ENCODE measurements around the gene SDHAF1.
"Not testable (repeated sequence)": the region's sequence is repeated elsewhere in the genome, so short reads cannot be mapped to it uniquely, and the experiment has no call there.

Gene SDHAF1

DNA sequence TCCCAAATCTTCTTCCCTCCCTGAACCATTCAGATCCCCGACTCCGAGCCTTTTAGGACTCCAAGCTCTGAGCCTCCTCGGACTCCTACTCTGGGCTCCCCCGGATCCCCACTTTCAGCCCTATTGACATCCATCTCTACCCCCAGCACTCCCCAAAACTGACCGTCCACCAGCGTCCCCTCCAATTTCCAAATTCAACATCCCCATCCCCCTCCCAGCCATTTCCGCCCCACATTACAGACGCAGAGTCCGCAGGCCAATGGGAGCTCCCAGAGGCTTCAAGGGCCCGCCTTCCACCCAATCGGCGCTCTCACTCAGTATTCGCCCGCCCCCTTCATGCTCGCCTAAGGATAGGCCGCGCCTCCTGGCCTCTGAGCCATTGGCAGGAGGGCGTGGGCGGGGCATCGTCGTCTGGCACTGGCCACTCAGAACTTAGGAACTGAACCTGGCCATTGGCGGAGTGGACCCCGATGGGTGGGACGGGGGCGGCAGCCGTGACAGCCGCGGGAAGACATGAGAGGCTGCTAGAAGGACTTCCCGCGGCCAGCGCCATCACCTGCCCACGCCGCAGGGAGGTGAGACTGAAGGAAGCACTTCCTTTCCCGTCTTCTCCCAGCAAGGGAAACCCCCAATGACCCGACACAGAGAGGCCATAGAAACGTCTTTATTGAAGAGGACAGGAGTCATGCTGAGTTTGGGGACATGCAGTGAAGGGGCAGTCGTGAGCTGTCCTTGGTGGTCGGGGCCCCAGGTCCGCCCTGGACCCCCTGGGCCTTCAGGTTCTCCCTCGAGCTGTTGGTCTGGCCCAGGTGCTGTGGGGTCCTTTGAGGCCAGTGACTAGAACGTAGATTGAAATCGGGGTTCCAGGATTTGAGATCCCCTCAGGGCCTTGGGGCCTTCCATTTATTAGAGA, 19.3 kb downstream of the SDHAF1 start, which contains the start of gene ALKBH6:
Gene ALKBH6, minus strand, starts transcription at position 202 of the 913 bp plus-strand sequence. CDS start 816 bp downstream, outside the sequence.
- DNase-seq (ENCODE audit: low spot score), result peak; percentile 99

DNA sequence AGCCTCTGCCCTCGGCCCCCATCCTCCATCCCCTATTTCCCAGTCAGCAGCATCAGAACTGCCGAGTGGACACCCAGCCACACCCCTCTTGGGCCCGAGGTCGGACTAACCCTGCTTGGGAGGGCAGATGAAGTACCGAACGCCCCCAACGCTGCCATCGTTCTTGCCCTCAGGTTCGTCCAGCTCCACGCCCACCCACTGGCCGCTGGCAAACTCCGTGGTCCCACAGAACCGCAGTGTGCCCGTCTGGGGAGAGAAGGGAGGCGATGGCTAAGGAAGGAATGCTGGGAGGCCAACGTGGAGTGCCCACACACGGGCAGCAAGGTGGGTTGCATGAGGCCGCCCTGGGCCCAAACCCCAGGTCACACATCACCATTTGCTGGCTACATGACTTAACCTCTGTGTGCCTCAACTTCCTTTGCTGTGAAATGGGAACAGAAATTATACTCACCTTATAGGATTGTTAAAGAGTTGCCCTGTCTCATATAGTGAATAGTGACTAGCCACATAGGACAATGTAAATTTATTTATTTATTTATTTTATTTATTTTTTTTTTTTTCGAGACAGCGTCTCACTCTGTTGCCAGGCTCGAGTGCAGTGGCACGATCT, 24.2 kb downstream of the SDHAF1 start:
- no peak for DNase-seq (ENCODE audit: low spot score)

DNA sequence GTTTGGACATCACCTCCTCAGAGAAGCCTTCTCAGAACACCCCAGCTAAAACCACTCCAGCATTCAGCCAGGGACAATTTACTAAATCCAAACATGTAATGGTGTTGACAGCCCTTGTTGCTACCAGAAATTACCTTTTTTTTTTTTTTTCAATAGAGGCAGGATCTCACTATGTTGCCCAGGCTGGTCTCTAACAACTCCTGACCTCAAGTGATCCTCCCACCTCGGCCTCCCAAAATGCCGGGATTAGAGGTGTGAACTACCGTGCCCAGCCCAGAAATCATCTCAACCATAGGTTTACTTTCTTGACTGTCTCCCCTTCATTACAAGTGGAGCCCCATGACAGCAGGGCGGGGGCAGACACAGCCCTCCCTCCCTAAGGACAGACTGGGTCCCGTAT, 28.4 kb downstream of the SDHAF1 start:
- no peak for DNase-seq (ENCODE audit: low spot score)

DNA sequence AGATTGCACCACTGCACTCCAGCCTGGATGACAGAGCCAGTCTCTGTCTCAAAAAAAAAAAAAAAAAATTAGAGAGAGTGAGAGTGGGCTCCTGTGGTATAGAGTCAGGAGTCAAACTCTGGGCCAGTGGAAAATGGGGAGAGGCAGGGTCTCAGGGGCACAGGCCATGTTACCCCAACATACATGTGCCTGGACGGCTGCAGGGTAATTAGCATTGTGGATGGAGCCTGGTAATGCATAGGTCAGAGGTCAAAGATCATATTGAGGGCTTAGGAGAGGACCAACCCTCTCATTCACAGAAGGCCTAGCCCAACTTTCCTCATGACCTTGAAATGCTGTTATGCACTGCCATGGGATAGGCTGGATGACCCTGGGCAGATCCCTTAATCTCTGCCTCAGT, 30.6 kb downstream of the SDHAF1 start:
- DNase-seq (ENCODE audit: low spot score), result no peak

DNA sequence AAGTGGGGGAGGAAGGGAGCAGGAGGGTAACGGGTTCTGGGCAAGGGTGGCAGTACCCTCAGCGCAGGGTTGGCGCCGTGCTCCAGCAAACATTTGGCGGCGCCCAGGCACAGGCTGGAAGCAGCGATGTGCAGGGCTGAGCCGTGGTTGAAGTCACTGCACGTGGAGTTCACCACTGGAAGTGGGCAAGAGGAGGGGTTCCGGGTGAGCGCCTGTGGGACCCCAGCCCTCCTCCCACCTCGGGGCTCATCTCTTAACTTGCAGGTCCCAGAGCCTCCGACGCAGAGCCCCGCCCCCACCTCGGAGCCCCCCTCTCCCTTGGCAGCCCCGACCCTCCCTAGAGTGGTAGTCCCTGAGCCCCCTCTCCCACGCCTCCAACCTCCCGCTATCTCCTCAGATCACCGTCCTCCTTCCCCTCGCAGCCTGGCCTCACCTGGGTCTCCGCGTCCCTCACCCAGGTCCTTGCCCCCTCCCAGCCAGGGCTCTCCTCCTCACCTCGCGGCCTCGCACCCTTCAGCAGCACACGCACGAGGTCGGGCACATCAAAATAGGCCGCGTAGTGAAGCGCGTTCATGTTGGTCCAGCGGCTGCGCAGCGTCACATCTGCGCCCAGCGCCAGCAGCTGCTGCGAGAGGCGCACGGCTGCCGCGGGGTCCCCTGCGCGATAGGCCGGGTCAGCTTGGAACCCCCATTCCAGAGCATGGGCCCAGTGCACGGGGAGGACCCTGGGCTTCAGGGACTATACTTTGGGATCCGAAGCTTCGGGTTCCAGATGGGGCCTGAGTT, 31.3 kb downstream of the SDHAF1 start:
- DNase-seq (ENCODE audit: low spot score), result no peak

DNA sequence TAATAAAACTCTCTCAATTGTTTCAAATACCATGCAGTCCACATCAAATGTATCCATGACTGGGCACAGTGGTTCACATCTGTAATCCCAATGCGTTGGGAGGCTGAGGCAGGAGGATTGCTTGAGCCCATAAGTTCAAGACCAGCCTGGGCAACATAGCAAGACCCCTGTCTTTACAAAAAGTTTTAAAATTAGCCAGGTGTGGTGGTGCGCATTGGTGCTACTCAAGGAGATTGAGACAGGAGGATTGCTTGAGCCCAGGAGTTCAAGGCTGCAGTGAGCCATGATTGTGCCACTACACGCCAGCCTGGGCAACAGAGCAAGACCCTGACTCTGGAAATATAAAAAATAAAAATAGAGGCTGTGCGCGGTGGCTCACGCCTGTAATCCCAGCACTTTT, 32.7 kb downstream of the SDHAF1 start:
- no peak for DNase-seq (ENCODE audit: low spot score)

DNA sequence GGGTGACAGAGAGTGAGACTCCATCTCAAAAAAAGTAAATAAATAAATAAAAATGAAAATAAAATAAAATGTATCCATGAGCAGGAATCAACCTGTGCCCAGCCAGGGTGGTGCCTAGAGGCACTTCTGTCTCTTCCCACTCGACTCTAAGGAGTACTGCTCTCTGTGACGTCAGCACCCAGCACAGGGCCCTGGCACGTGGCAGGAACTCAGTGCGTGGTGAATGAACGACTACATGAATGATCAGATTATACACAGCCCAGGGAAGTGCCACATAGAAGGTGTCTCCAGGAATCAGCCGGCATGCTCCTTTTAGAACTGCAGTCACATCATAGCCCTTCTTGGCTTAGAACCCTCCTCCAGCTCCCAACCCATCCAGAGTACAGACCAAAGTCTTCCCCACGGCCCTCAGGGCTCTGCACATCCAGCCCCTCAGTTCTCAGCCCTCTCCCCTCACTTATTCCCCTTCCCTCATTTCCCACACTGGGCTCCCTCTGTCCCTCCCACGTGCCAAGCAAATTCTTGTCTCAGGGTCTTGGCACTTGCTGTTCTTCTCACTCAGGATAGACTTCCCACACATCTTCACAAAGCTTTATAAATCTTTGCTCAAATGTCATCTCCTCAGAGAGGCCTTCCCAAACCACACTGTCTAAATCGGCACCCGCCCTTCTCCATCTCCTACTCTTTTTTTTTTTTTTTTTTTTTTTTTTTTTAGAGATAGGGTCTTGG, 33.5 kb downstream of the SDHAF1 start:
- DNase-seq (ENCODE audit: low spot score), result no peak

DNA sequence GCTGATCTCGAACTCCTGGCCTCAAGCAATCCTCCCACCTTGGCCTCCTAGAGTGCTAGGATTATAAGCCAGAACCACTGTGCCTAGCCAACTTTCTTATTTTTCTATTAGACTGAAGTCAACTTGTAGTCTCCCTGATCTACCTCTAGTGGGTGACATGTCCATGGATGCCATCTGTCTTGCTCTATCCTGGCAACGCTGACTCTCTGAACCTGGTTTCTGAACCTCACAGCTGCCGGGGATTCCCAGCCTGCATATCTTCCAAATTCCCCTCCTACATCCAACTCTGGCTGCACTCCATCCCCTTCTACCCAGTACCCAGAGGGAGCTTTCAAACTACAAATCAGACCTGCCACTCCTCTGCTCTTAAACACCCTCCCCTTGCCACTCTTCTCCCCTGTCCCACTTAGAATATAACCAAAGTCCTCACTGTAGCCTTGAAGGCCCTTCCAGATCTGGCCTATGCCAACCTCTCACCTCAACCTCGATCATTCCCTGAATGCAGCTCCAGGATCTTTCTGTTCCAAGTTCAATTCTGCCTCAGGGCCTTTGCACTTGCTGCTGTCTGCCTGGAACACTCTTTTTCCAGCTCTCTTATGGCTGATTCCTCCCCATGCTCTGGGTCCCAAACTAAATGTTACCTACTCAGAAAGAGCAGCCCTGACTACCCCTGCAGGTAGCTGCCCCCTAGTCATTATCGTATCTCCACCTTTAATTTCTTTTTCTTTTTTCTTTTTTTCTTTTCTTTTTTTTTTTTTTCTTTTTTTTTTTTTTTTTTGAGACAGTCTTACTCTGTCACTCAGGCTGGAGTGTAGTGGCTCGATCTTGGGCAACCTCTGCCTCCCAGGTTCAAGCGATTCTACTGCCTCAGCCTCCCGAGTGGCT, 35.5 kb downstream of the SDHAF1 start:
- DNase-seq (ENCODE audit: low spot score), result peak; percentile 61

DNA sequence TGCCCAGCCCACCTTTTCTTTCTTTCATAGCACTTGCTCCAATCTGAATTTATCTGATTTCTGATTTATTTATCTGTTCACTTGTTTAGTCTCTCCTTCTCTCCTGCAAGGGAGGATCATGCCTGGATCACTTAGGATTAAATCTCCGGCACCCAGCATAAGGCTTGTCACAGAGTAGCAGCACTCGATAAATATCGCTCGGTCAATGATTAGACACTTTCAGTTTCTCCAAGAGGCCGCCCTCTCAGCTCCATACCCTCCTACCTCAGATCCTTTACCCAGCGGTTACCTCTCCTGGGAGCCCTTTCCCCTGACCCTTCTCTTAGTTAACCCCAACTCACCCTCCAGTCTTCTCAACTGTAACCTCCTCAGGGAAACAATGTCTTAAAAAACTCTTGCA, 36.3 kb downstream of the SDHAF1 start:
- no peak for DNase-seq (ENCODE audit: low spot score)

DNA sequence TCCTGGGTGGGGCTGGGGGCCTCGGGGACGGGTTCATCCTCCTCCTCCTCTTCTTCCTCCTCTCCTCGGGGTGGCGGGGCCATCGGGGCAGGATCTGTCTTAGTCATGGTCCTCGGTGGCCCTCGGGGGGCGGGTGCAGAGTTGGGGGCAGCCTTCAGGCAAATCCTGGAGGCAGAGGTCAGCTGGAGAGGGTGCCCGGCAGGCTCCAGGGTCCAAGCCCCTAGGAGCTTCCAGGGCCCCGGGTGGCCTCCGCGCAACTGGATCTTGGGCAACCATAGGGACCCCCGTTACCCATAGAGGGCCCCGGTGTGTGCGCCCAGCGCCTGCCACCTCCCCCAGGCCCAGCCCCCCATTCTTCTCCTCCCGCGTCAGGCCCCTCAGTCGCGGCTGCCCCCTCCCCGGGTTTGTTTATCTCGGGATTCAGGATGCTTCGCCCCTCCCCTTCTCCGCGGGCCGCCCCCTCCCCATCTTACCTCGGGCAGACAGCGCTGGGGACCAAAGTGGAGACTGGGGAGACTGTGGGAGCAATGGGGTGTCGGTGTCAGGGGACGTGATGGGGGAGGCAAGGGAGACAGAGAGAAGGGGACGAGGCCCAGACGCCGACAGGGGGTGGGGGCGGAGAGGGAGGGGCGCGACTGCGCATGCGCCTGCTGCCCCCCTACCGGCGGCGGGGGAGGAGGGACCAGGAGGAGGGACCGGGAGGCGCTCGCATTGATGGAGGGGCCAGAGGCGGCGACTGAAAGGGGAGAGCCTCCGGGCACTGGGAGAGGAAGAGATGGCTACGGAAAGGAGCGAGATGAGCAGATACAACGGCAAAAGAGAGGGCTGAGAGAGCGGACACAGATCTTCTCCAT, 37.5 kb downstream of the SDHAF1 start, which contains the start of gene CLIP3:
Gene CLIP3, minus strand, starts transcription at position 623 of the 854 bp plus-strand sequence. Its CDS starts 516 bp downstream, at position 107.
- peak; percentile 25 for DNase-seq (ENCODE audit: low spot score)

DNA sequence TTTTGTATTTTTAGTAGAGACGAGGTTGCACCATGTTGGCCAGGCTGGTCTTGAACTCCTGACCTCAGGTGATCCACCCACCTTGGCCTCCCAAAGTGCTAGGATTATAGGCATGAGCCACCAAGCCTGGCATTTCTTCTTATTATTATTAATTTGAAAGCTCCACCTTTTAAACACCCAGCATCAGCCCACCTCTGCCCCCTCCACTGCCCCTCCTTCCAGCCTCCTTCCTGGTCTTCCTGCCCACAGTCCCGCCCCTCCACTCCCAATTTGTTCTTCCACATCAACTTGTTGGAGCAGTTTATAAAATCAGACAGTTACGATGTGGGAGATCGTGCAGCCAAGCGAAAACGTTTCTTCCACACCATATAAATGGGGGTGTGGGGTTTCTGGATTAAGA, 45.5 kb downstream of the SDHAF1 start:
- no peak for DNase-seq (ENCODE audit: low spot score)

DNA sequence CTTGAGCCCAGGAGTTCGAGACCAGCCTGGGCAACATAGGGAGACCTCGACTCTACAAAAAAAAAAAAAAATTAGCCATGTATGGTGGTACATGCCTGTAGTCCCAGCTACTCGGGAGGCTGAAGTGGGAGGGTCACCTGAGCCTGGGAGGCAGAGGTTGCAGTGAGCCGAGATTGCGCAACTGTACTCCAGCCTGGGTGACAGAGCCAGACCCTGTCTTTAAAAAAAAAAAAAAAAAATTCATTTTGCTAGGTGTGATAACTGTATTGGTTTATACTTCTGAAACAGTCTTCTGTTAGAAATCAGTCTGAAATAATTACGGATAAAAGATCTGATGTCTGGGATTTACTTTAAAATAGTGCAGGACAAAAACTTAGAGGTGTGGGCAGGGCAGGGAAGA, 46.1 kb downstream of the SDHAF1 start:
- DNase-seq (ENCODE audit: low spot score), result not testable (repeated sequence)

DNA sequence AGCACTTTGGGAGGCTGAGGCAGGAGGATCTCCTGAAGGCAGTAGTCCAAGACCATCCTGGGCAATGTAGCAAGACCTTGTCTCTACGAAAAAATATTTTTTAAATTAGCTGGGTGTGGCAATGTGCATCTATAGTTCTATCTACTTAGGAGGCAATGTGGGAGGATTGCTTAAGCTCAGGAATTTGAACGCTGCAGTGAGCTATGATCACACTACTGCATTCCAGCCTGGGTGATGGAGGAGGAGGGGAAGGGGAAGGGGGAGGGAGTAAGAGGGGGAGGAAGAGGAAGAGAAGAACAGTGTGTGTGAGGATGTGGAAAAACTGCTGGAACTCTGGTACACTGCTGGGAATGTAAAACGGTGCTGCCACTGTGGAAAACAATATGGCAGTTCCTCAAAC, 46.8 kb downstream of the SDHAF1 start:
- peak; percentile 72 for DNase-seq (ENCODE audit: low spot score)

DNA sequence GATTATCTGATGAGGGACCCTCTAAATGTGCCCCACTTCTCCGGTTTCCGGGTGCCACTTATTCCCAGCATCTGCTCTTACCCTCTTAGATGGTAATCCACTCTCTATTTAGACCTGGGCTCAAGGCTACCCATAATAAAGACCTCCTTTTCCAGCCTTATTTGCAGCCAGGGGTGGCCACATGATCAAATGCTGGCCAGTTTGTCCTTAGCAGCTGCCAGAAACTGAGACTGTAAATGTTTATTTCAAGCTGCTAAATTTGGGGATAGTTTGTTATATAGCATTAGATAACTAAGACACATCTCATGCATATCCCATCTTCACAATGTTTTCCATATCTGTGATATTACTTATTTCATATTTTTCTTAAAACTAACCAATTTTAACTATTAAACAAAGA, 49.0 kb downstream of the SDHAF1 start:
- DNase-seq (ENCODE audit: low spot score), result no peak
